Nucleus accumbens (tissue), 56 donors: ENCODE measurements around the gene MATN1.

Experiments used
- DNase-seq, 56 donors: peaks; one replicate each; lab custom pipeline; 2025; lab: John Stamatoyannopoulos, UW

Gene MATN1

GRCh38 chr1:30735668-30736498 is 12.5 kb upstream of the MATN1 start:
- no peak for DNase-seq

- no peak for DNase-seq
Measured at GRCh38 chr1:30735124-30735523, 11.7 kb upstream of the MATN1 start.

DNA sequence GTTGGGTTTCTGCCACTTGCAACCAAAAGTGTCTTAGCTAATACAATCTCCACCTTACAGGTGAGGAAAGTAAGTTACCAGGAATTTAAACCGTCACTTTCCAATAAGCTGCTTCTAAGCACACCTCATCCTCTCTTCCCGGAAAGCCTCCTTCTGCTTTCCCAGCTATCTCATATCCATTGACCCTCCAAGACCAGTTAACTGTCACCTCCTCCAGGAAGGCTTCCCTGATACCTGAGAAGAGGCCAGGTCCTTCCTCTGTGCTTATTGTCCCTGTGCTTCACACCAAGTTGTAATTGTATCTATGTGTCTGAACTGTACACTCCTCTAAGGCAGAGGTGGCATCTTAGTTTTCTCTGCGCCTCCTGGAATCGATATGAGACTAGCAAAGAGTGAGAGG is 11.2 kb upstream of the MATN1 start:
- DNase-seq: no peak

DNA sequence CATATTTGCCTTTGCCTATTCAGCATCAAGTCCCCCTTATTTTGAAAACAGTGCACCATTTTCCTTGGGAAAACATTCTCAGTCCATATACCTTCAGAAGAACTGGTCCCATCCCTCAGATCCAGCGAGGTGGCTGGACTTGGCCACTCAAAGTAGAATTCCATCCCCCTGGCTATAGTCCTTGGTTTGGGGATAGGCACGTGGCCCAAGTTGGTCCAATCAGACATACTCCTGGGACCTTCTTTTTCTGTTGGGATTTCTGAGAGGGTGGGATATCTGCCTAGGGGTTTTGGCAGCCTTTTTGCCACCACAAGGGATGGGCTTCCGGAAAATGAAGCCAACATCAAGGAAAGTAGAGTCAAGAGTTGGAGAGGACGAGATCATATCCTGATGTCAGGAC is 10.7 kb upstream of the MATN1 start:
- no peak for DNase-seq

GRCh38 chr1:30733493-30733892 is 10.1 kb upstream of the MATN1 start:
- peak in 2 of 56 donors; percentile 25 to 61 for DNase-seq

GRCh38 chr1:30732277-30732996 is 9.1 kb upstream of the MATN1 start:
- DNase-seq: peak in 3 of 56 donors; percentile 19 to 23 (median 22)

- DNase-seq: no peak
Measured at GRCh38 chr1:30731806-30732276, 8.5 kb upstream of the MATN1 start.

DNA sequence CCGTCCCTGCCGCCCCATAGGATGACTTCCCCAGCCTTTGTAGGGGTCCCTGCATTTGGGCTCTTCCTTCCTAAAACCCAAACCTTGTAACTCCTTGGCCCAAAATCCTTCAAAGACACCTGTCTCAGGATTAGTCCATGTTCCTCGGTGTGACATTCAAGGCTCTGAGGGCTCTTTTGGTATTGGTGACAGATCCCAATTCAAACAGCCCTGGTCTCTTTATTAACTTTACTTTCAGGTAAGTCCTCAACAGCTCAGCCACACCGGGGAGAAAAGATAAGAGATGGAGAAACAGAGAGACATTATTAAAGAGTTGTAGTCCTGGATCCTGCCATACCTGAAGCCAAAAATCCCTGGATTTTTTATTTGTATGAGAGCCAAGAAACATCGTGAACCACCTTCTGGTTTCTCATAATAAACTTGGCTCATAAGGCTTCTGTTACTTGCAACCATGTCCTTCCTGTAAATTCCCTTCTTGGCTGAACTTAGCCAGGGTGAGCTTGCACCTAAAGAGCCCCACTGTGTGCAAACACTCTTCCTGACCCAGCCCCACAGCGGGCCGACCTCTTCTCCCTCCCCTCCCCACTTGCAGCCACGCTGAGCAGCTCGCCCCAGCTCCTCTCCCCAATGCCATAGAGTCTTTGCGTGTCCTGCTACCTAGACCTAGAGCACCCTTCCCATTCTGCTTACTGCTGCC is 7.9 kb upstream of the MATN1 start:
- no peak for DNase-seq

GRCh38 chr1:30730346-30731108 is 7.1 kb upstream of the MATN1 start:
- DNase-seq: peak in 21 of 56 donors; percentile 10 to 58 (median 27)

GRCh38 chr1:30729901-30730300 is 6.5 kb upstream of the MATN1 start:
- DNase-seq: no peak

DNA sequence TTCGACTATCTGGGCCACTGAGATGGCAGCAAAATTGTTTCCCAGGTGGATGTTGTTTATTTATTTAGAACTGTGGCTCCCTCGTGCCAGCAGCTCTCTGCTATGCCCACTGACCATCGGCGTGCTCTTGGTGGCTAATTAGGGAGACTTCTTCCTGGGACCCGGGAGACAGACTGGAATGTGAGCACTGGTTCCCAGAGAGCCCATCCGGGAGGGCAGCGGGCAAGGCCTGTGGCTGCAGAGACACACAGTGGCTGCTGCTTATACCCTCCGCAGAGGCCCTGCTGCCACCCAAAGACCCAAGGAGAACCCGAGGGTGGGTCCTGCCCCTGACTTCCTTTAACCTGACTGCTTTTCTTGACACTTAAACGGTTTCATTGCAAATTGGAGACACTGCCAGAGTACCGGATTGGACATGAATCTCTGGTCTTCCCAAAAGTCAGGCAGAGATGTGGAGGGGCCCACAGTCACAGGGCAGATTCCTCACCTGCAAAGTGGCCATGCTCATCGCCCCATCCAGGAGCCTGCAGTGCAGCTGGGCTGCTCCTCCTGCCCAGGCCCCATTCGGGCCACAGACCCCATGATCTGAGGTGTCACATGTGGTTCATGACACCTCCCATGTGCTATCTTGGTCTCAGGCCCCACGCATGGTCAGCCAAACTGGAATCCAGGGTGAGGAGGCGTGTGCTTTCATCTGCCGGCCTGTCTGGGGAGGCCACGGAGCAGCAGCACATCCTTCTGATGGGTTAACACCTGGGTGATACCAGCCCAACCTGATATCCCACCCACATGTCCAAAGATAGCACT is 5.7 kb upstream of the MATN1 start:
- DNase-seq: no peak

DNA sequence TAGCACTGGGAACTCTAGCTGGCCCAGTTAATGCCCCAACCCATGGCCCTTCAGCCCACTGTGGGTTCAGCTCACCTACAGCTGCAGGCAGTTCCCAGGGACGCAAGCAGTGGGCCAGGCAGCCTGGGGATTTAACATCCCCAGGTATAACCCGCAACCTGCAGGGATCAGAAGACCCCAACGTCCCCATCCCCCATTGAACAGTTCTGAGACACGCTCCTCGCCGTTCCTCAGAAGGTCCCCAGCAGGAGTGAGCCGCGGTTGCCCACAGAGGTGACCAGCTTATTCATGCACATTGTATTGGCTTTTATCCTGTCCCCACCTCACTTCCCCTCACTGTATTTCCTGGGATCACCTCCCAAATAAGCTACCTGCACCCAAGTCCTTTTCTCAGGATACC is 5.0 kb upstream of the MATN1 start:
- no peak for DNase-seq

DNA sequence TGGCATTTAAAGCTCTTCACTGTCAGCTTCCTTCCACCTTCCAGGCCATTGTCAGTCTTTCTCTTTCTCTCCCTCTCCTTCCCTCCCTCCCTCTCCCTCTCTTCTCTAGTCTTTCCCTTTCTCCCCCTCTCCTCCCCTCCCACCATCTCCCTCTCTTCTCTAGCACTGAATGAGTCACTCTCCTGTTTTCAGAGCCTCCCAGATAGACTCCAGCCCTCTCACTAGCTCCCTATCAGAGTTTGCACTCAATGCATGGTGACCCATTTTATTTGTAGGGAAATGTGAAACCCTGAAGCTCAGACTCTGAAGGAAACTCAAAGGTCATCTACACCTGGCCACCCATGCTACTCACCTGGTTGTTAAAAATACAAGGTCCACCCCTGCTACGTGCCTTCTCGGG is 4.4 kb upstream of the MATN1 start:
- DNase-seq: no peak

- DNase-seq: no peak
Measured at GRCh38 chr1:30726773-30727684, 3.6 kb upstream of the MATN1 start.

- DNase-seq: peak in 1 of 56 donors; percentile 32
Measured at GRCh38 chr1:30726236-30726635, 2.9 kb upstream of the MATN1 start.

GRCh38 chr1:30725450-30726095 is 2.2 kb upstream of the MATN1 start:
- peak in 28 of 56 donors; percentile 11 to 65 (median 34) for DNase-seq

DNA sequence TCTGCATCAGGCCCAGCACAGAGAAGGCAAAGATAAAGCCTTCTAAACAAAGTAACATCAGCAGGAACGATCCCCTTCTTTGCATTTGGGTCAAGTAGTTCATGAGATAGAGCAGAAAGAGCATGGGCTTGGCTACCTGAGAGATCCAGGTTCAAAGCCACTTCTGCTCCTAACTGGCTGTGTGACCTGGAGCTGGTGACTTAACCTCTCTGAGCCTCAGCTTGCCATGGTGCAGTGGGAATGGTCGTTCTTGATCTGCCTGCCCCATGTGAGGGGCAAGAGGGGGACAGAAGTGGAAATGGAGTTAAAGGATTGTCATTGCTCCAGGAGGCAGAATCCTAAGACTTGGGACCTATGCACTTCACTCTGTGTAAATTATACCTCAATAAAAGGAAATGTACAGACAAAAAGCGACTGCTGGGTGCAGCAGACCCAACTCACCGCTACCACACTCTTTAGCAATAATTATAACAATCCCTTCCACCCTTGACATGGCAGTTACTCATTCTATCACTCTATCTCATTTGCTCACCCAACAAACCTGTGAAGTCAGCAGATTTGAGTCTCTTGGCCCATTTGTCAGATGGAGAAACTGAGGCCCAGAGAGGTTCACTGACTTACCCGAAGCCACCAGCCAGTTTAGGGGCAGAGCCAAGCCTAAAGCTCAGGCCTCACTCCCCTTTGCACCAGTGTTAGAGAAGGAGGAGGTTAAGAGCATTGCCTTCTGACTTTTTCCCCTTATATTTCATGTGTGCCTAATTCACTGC is 1.5 kb upstream of the MATN1 start:
- no peak for DNase-seq
